MM.1S (cell line): ENCODE measurements around the gene TMEM235.

Experiments
- EZH2 ChIP-seq: fragments of 300-600 bp; sonication (generic); optimal IDR thresholded peaks from 2 replicates; pipeline ENCODE3; 2017; ENCODE audit warnings: low read depth, mild to moderate bottlenecking, antibody characterized with exemption, low read length, mixed read lengths
- TF ChIP-seq, protein P1 (sequence below): fragments of 300-600 bp; sonication (generic); IDR thresholded peaks from 2 replicates; pipeline ENCODE4 v1.5.1; 2016; ENCODE audit warnings: antibody characterized with exemption, low read length, mixed read lengths

DNA sequence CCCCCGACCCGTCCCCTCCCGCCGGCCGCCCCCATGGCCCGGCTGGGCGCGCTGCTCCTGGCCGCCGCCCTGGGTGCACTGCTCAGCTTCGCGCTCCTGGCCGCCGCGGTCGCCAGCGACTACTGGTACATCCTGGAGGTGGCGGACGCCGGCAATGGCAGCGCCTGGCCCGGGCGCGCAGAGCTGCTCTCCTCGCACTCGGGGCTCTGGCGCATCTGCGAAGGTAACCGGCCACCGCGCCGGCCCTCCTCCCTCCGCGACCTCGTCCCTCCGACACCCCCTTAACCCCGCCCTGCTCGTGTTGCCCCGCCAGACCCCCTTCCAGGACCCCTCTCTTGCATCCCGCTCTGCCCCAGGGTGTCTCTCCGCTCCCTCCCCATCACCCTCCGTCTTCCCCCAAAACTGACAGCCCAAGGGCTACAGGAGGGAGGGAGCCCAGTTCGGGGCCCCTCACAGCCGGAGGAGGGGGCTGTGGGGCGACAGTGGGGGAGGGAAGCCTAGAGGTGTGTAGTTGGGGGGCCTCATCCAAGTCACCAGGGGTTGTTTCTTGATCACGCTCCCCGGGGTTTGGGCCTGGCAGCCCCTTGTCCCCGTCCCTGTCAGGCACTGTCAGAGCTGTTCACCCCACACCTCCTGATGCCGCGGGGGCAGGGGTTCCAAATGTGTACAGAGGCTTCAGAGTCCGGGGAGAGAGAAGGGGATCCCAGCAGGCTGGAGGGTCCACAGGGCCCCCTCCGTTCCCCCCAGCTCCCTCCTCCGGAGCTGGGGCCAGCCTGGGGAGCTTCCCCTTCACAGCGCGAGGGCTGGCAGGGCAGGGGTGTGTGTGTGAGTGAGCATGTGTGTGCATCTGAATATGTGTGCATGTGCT, 794 bp downstream of the TMEM235 start:
- TF ChIP-seq, protein P1, sequence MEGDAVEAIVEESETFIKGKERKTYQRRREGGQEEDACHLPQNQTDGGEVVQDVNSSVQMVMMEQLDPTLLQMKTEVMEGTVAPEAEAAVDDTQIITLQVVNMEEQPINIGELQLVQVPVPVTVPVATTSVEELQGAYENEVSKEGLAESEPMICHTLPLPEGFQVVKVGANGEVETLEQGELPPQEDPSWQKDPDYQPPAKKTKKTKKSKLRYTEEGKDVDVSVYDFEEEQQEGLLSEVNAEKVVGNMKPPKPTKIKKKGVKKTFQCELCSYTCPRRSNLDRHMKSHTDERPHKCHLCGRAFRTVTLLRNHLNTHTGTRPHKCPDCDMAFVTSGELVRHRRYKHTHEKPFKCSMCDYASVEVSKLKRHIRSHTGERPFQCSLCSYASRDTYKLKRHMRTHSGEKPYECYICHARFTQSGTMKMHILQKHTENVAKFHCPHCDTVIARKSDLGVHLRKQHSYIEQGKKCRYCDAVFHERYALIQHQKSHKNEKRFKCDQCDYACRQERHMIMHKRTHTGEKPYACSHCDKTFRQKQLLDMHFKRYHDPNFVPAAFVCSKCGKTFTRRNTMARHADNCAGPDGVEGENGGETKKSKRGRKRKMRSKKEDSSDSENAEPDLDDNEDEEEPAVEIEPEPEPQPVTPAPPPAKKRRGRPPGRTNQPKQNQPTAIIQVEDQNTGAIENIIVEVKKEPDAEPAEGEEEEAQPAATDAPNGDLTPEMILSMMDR: no peak
- no peak for TF ChIP-seq EZH2
